Activated CD4-positive, alpha-beta T cell treated with anti-CD3 and anti-CD28 coated beads, Interleukin-2, amount 50 U/mL, for 1 hour (primary cell): ENCODE measurements around the gene MYL12B.

Experiments
- DNase-seq: peaks from one replicate; pipeline ENCODE4 v3.0.0-alpha.2; 2020

The MYL12B gene

DNA sequence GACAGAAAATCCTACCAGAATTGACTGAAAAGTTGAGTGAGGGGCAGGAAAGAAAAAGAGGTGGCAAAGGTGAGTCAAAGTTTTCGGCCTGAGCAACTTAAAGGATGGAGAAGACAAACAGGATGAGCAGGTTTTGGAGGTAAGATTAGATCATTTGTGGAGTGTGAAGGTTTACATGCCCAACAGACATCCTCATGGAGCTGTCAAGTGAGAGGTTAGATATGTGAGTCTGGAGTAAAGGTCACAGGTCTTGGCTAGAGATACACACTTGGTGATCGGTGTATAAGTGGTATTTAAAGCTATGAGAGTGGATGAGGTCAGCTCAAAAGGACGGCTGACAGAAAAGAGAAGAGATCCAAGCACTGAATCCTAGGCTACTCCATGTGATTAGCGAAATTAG is 25.5 kb upstream of the MYL12B start:
- no peak for DNase-seq

DNA sequence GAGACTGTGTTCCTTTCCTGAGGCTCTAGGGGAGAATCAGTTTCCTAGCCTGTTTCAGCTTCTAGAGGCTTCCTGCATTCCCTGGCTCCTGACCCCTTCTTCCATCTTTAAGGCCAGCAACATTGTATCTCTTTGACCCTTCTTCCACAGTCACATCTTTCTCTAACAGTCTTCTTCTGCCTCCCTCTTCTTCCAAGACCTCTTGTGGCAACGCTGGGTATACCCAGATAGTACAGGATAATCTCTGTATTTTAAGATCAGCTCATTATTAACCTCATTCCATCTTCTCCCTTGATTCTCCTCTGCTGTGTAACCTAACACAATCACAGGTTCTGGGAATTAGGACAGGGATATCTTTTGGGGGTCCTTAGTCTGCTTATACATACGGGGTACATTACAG is 23.2 kb upstream of the MYL12B start:
- DNase-seq, result no peak

GRCh38 chr18:3245185-3245564 is 16.8 kb upstream of the MYL12B start:
- DNase-seq, result no peak

GRCh38 chr18:3245853-3246634 is 15.9 kb upstream of the MYL12B start:
- peak; percentile 74 for DNase-seq

GRCh38 chr18:3246635-3247239 is 15.2 kb upstream of the MYL12B start:
- DNase-seq, result no peak

- DNase-seq, result peak; percentile 82
Measured at GRCh38 chr18:3247240-3248061, 14.5 kb upstream of the MYL12B start, which contains the start of gene MYL12A. Gene MYL12A, plus strand, starts transcription at chr18:3247801. Its CDS starts 5,447 bp downstream, at chr18:3253248.

GRCh38 chr18:3248062-3248657 is 13.8 kb upstream of the MYL12B start:
- DNase-seq, result no peak

GRCh38 chr18:3248658-3249359 is 13.1 kb upstream of the MYL12B start:
- no peak for DNase-seq

- no peak for DNase-seq
Measured at GRCh38 chr18:3250237-3251107, 11.5 kb upstream of the MYL12B start.

DNA sequence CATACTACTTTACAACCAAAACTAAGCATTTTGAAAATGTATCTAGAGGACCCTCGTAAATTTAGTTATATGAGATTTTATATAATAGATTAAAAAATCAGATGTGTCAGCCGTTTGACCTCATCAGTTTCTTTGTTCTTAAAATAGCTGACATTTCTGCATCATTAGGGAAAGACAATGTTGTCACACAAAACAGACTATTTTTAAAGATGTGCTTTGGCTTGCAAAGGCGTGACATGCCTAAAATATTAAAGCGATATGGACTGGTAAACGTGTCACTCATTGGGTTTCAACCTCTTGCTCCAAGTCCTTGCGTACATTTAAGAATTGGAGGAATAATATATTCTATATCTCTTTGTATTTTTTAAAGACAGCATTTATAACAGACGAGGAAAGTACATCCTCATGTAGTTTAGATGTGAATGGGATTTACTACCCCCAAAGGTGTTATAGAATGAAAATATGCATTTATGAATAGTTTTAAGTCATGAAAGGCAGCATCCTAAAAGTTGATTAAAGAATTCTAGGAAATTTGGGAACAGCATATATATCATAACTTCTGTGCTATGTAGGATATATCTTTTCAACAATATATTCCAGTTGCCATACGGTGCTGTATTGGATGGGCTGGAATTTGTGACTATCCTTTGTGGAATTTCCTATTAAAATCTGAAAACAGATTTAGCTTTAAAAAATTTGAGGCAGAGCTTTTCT is 10.5 kb upstream of the MYL12B start:
- no peak for DNase-seq

GRCh38 chr18:3251963-3252277 is 10.0 kb upstream of the MYL12B start:
- no peak for DNase-seq

DNA sequence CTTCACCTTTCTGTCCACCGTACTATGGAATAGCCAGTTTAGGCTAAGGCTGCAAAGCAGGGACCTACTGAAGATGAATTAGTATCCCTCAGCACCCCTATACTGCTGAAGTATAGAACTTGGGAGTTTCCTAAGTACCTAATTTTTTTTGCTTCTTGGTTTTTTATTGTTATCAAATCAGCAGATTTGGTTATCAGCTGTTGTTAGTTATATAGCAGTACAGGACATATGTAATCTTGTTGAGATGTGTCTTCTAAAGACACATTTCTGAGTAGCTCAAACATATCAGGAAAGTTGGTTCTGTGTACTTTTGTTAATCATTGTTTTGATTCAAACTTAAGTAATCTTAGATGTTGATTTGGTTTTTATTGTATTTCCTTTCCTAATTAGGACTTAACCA is 9.1 kb upstream of the MYL12B start:
- no peak for DNase-seq

GRCh38 chr18:3254725-3255124 is 7.2 kb upstream of the MYL12B start:
- DNase-seq, result no peak

DNA sequence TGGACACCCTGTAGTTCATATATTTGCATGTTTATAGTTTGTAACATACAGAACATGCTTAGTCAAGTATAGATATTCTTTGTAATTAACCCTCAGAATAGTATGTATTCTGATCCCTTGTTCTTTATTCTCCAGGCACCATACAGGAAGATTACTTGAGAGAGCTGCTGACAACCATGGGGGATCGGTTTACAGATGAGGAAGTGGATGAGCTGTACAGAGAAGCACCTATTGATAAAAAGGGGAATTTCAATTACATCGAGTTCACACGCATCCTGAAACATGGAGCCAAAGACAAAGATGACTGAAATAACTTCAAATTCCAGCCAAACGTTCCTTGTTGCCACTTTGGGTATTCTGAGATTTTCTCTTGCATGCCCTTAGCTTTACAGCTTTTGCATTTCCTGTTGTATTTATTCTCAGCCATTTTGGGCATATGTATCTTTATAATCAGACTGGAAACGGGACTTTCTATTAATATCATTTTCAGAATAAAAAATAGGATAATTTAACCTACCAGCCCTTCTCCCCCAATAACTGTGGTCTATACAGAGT is 6.2 kb upstream of the MYL12B start:
- DNase-seq, result no peak

GRCh38 chr18:3256693-3257626 is 5.0 kb upstream of the MYL12B start:
- no peak for DNase-seq

- no peak for DNase-seq
Measured at GRCh38 chr18:3257627-3258120, 4.3 kb upstream of the MYL12B start.

GRCh38 chr18:3260995-3261372 is 949 bp upstream of the MYL12B start:
- DNase-seq, result no peak

GRCh38 chr18:3262234-3263131 is 550 bp downstream of the MYL12B start:
- peak; percentile 33 for DNase-seq
